Right renal cortex interstitium (tissue), 3 donors: ENCODE results near the gene TPO. TPM values are rescaled to one million over a fixed set of nuclear protein-coding genes. Genes with fewer than 3 reads are reported as not detected.
"Not testable (repeated sequence)": the region's sequence is repeated elsewhere in the genome, so short reads cannot be mapped to it uniquely, and the experiment has no call there.

Experiments used
- DNase-seq, 3 donors: peaks; one replicate each; pipeline ENCODE4 v3.0.0-alpha.2; 2013; ENCODE audit warnings: low read depth in 3 of 3, low spot score in 2 of 3
- polyA plus RNA-seq, 3 donors: library from polyadenylated mRNA; unstranded; fragments of 120-200 nt; gene quantifications; one replicate each; pipeline ENCODE4 v1.2.1, GENCODE V29; 2013; ENCODE audit not compliant: insufficient read length in 3 of 3

Gene TPO
- polyA plus RNA-seq, 3 donors = 0.07 to 0.08 TPM; not detected in 1

- no peak for DNase-seq
These were observed 68.4 kb downstream of the TPO start for GRCh38 chr2:1481406-1482252.

DNA sequence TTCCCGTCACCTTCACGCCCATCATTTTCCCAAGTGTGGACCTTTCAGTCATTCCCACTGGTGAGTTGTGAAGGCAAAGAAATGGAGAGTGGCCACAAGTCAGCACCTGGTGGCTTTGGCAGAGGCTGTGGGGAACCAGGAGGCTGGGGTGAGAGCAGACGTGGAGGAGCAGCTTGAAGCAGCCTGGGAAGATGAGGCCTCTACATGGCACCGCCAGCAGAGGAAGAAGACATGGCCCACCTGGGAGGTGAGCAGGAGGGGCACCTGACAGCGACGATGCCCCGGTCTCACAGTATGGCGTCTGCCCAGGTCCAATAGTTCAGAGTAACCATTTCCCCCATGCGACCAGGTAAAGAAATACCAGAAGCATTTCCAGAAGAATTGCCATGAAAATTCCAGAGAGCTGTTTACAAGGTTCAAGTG, 69.0 kb downstream of the TPO start:
- DNase-seq = no peak

DNA sequence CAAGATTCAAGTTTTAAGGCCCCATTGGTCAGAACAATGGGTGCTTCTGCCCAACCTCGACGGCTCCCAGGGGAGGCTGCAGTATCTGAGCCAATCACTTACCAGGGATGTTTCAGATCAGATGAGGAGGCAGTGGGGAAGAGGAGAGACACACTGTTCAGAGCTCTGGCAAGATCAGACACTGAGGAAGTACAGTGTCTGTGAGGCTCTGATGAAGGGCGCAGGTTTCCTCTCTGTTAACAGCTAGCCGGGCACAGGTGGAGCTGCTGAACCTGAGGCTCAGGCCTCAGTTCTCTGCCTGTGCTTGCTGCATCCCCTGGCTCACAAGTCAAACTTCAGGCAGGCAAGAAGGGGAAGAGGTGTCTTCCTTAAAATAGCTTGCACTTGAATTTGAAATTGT, 69.7 kb downstream of the TPO start:
- DNase-seq = no peak

- no peak for DNase-seq
These were observed 70.3 kb downstream of the TPO start for GRCh38 chr2:1483551-1483950.

- DNase-seq = no peak
These were observed 71.0 kb downstream of the TPO start for GRCh38 chr2:1484131-1484884.

GRCh38 chr2:1486670-1487069, 73.4 kb downstream of the TPO start:
- DNase-seq = no peak

- no peak for DNase-seq
These were observed 74.5 kb downstream of the TPO start for GRCh38 chr2:1487758-1488157.

DNA sequence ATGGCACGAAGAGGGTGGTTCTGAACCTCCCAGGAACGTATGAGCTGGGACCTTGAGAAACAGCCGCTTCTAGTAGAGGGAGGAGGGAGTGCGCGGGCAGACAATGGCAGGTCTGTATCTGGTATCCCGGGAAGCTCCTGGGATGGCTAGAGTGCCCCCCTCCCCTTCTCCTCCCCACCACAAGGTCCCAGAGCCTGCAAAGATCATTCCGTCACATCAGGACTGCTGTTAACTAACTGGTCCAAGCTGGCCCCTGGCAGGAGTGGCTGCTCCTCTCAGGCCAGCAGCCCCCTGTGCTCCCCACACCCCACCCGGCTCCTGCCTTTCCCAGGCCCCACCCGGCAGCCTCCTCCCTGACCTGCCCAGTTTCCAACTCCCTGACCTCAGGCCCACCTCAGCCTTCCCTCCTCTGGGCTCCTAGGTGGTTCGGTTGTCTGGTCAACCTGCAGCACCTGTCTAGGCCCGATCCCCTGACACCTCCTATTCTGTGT, 75.0 kb downstream of the TPO start:
- no peak for DNase-seq

DNA sequence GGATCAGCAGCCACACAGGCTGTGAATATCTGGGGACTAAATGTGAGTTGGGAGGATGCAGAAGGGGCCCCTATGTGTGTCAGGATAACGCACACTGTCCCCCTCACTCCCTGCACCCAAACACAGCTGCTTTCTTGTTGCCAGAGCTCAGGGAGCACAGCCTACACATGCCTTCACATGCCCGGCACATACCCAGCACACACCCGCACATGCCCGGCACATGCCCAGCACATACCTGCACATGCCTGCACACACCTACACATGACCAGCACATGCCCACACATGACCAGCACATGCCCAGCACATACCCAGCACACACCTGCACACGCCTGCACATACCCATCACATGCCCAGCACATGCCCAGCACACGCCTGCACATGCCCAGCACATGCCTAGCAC, 75.6 kb downstream of the TPO start:
- no peak for DNase-seq

DNA sequence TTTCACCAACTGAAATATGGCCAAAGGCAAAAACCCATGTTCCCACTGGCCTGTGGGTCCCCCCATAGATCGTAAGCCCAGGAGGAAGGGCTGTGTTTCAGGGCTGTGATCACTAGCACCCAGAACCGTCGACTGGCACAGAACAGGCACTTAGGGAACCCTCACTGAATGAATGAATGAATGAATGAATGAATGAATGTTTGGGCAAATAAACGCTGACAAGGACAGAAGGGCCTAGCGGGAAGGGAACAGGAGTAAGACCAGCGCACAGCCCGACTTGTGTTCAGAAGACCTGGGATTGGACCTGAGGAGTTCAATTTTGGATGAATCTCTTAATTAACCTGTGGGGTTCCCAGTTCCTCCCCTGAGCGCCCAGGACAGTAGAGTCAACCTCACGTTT, 76.2 kb downstream of the TPO start:
- DNase-seq = no peak

DNA sequence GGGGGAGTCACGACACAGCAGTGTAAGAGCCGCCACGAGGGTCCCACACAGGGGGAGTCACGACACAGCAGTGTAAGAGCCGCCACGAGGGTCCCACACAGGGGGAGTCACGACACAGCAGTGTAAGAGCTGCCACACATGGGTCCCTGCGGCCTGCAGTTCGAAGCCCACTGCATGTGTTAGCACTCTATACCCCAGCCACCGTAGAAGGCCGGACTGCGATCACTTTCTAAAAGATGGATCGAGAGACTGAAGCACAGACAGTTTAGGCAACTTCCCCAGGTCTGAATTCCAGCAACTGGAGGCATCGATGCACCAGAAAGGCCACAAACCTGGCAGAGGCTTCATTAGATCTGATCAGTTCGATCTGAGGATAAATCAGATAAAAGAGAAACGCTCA, 77.1 kb downstream of the TPO start:
- DNase-seq = not testable (repeated sequence)

- no peak for DNase-seq
These were observed 78.5 kb downstream of the TPO start for GRCh38 chr2:1491751-1492150.

- not testable (repeated sequence) for DNase-seq
These were observed 79.0 kb downstream of the TPO start for GRCh38 chr2:1492231-1492630.

GRCh38 chr2:1492711-1493430, 79.6 kb downstream of the TPO start:
- DNase-seq = no peak

DNA sequence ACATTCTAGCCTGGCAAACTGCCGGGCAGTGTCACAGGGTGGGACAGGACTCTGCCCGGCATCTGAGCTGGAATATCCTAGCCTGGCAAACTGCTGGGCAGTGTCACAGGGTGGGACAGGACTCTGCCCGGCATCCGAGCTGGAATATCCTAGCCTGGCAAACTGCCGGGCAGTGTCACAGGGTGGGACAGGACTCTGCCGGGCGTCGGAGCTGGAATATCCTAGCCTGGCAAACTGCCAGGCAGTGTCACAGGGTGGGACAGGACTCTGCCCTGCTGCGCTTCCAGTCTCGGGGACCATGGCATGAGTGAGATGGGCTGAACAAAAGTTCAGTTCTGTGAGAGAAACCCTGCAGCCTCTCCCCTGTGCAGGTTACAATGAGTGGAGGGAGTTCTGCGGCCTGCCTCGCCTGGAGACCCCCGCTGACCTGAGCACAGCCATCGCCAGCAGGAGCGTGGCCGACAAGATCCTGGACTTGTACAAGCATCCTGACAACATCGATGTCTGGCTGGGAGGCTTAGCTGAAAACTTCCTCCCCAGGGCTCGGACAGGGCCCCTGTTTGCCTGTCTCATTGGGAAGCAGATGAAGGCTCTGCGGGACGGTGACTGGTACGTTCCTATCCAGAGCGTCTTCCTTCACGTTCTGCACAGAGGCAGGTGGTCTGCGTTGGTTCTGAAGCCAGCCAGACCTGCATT, 80.3 kb downstream of the TPO start:
- no peak for DNase-seq

DNA sequence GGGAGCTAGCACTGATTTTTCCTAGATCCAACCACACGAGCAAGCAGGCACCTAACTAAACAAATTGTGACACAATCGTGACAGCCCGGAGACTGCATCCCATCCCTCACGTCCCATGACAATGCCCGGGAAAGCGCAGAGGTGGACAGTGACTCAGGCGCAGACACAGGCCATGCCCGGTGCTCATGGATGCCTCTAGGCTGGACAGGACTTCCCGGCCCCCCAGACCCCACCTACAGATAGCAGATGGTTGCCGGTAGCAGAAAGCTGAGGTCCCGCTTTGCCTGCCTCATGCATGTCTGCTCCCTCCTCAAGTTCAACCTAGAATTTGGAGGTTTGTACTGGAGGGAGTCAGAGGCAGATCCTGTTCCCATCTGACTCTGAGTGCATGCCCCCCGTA, 81.0 kb downstream of the TPO start:
- no peak for DNase-seq

GRCh38 chr2:1494906-1495305, 81.6 kb downstream of the TPO start:
- no peak for DNase-seq

DNA sequence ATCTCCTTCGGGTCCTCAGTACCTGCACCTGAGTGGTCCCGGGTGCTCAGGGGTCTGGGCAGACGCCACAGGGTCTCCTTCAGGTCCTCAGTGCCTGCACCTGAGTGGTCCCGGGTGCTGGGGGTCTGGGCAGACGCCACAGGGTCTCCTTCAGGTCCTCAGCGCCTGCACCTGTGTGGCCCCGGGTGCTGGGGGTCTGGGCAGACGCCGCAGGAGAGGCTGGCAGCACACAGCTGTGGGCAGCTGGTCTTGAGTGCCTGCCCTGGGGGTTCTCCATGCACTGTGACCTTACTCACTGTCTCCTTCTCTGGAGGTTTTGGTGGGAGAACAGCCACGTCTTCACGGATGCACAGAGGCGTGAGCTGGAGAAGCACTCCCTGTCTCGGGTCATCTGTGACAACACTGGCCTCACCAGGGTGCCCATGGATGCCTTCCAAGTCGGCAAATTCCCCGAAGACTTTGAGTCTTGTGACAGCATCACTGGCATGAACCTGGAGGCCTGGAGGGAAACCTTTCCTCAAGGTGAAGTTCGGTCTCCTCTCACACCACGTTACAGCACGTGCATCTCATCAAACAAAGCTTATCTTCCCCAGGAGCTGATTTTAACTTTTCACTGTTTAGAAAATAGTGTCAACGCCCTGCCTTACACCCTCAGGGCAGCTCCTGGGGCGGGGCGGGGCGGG, 82.6 kb downstream of the TPO start:
- no peak for DNase-seq

DNA sequence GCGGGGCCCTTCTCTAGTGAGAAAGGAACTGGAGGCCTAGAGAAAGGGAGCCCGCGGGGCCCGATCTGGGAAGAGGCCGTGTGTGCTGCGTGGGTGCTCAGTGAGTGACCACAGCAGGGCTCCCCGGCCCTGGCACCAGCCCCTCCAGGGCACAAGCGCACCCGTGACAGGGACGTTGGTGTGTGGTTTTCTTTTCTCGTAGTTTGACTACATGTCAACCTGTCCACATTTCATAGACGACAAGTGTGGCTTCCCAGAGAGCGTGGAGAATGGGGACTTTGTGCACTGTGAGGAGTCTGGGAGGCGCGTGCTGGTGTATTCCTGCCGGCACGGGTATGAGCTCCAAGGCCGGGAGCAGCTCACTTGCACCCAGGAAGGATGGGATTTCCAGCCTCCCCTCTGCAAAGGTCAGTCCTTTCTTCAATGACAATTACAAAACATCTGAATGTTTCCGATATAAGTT, 83.1 kb downstream of the TPO start:
- DNase-seq = no peak

- DNase-seq = no peak
These were observed 83.9 kb downstream of the TPO start for GRCh38 chr2:1497122-1497611.
